Measurements from ENCODE around the gene CASZ1. TPM values are rescaled to one million over a fixed set of nuclear protein-coding genes. Genes with fewer than 3 reads are reported as not detected.

The CASZ1 gene
- total and polyA plus RNA-seq, 3 donors from 2014 or later, result 9.4 to 12.3 (median 10.3) TPM

GRCh38 chr1:10602936-10603335 is 193.5 kb downstream of the CASZ1 start:
- Histone ChIP-seq H3K27ac (no peak overlapping the region), H3K4me3 (no peak overlapping the region), H3K9me3 (no peaks in the 10 kb centered on the region), H3K27me3 (no peaks in the 10 kb centered on the region), H3K4me1 (peaks cover 3% of the 10 kb centered on the region), H3K36me3 (ENCODE audit: low read depth, missing control alignments) (no peaks in the 10 kb centered on the region)
- DNase-seq, result no peak
- intact Hi-C loops (cut with DNase I; ENCODE audit: low total_unique reads), result no loop called here
- WGBS, 2 donors, result 62 to 86% methylated on average over 3 of the region's 3 CpGs
- TF ChIP-seq POLR2A (IDR thresholded peaks at IDR 0.05) (no peak), CTCF (IDR thresholded peaks at IDR 0.05) (no peak)

- whole genome bisulfite sequencing, 2 donors, result 77 to 91% methylated on average over 6 of the region's 6 CpGs
Measured at GRCh38 chr1:10601342-10602070, 194.9 kb downstream of the CASZ1 start.

GRCh38 chr1:10599194-10599861 is 197.1 kb downstream of the CASZ1 start:
- H3K4me3 ChIP-seq, result no peak overlapping the region
- no peaks in the 10 kb centered on the region for H3K36me3 ChIP-seq (ENCODE audit: low read depth, missing control alignments)
- no peaks in the 10 kb centered on the region for H3K9me3 ChIP-seq
- no peaks in the 10 kb centered on the region for H3K27me3 ChIP-seq
- WGBS, 2 donors, result 60 to 68% methylated on average over 6 of the region's 6 CpGs
- peaks cover 13% of the 10 kb centered on the region for H3K4me1 ChIP-seq
- no peak for TF ChIP-seq CTCF (IDR thresholded peaks at IDR 0.05)
- no peak for TF ChIP-seq POLR2A (IDR thresholded peaks at IDR 0.05)
- no peak for DNase-seq
- no peak overlapping the region for H3K27ac ChIP-seq
- intact Hi-C loops (cut with DNase I; ENCODE audit: low total_unique reads), result no loop called here

More at GRCh38 chr1:10601342-10602070, 194.9 kb downstream of the CASZ1 start:
- no peaks in the 10 kb centered on the region for H3K27me3 ChIP-seq
- H3K36me3 ChIP-seq (ENCODE audit: low read depth, missing control alignments), result no peaks in the 10 kb centered on the region
- H3K27ac ChIP-seq, result no peak overlapping the region
- no peak overlapping the region for H3K4me3 ChIP-seq
- no peak for TF ChIP-seq POLR2A (IDR thresholded peaks at IDR 0.05)
- TF ChIP-seq CTCF (IDR thresholded peaks at IDR 0.05), result no peak
- peaks cover 11% of the 10 kb centered on the region for H3K4me1 ChIP-seq
- no peaks in the 10 kb centered on the region for H3K9me3 ChIP-seq
- intact Hi-C loops (cut with DNase I; ENCODE audit: low total_unique reads), result no loop called here
- DNase-seq, result no peak

GRCh38 chr1:10598389-10598702 is 198.1 kb downstream of the CASZ1 start:
- no peak overlapping the region for H3K4me3 ChIP-seq
- no peak for DNase-seq
- no peak overlapping the region for H3K27ac ChIP-seq
- H3K36me3 ChIP-seq (ENCODE audit: low read depth, missing control alignments), result no peaks in the 10 kb centered on the region
- H3K9me3 ChIP-seq, result no peaks in the 10 kb centered on the region
- H3K4me1 ChIP-seq, result peaks cover 13% of the 10 kb centered on the region
- no peaks in the 10 kb centered on the region for H3K27me3 ChIP-seq
- intact Hi-C loops (cut with DNase I; ENCODE audit: low total_unique reads), result no loop called here
- TF ChIP-seq POLR2A (IDR thresholded peaks at IDR 0.05) (no peak), CTCF (IDR thresholded peaks at IDR 0.05) (no peak)
- 83 to 84% methylated on average over 6 of the region's 6 CpGs for WGBS, 2 donors

Data from testis (tissue), 3 donors.